ENCODE data around the gene PEDS1.
"Not testable (repeated sequence)": the region's sequence is repeated elsewhere in the genome, so short reads cannot be mapped to it uniquely, and the experiment has no call there.

PEDS1 gene

DNA sequence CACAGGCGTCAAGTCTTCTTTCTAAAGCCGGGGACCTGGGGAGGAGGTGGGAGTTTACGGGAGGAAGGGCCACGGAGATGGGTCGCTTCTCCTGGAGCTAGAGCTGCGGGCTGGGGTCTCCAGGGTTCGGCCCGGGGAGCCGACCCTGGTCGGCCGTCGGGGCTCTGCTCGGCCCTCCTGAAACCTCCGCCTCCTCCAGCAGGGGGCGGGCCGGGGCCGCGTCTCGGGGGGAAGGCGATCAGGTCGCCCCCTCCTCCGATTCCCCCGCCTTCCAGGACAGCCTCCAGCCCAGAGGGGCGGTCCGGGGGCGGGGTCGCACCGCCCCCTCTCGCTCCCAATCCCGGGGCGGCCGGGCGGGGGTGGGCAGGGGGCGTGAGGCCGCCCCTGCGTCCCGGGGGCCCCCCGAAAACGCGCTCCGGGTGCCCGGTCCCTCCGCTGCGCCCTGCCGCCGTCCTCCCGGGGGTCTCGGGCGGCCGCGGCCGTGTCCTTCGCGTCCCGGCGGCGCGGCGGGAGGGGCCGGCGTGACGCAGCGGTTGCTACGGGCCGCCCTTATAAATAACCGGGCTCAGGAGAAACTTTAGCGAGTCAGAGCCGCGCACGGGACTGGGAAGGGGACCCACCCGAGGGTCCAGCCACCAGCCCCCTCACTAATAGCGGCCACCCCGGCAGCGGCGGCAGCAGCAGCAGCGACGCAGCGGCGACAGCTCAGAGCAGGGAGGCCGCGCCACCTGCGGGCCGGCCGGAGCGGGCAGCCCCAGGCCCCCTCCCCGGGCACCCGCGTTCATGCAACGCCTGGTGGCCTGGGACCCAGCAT lies 36.9 kb upstream of the PEDS1 start, which contains the start of gene CEBPB:
Gene CEBPB (plus strand): TSS at position 580 of the 814 bp plus-strand sequence. CDS start 204 bp downstream, at position 784.
- peak; percentile 97 for DNase-seq (ENCODE audit: low spot score)

DNA sequence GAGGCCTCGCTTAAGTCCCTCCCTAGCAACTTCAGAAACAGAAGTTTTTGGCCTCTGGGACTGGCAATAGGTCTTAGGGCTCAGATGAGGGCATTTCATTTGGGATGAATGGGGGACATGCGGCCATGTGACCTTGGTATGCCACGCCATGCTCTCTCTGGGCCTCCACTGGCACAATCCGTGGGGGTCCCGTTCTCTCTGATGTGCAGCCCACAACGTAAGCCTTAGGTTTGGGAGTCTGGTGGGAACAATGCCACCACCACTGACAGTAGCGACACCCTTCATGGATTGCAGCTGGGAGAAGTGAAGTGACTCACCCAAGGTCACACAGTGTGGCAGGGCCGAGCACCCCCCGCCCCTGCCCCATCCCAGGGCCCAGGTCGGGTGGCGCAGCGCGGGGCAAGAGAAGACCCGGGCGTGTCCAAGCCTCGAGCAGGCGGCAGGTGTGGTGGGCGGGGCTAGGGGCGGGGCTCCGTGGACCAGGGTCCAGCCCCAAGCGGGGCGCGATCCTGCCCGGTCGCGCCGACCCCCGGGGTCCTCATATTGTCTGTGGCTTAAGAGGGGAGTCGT lies 36.2 kb upstream of the PEDS1 start:
- no peak for DNase-seq (ENCODE audit: low spot score)

DNA sequence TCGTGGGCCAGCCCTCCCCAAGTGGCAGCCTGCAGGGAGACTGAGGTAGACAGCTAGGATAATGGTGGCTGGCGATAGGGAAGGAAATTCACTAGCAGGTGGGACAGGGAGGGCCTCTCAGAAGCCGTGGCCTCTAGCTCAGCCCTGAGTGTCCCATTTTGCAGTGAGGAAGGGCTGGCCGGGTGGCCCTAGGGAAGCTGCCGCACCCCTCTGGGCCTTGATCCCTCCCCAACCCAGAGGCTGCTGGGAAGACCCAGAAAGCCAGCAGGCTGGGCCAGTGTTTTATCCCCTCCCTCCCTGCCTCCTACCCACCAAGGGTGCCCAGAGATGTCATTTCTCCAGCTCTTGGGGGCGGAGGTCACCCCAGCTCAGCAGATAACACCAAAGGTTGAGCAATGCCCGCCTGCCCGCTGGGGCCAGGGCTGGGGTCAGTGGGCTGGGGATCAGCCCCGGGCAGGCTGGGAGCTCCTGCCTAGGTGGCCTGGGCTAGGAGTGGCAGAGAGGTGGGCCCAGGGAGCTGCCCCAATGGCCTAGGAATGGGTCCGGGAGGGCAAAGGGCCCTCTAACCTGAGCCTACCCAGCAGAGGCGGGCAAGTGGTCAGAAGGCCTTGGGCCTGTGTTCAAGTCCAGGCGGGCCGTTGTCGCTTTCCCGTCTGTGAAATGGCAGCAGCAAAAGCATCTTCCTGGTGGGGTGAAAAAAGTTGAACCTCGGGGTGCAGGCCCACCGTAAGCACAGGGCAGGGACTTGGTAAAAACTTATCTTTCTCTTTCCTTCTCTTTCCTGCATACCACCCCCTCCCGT lies 35.6 kb upstream of the PEDS1 start:
- DNase-seq (ENCODE audit: low spot score) = no peak

DNA sequence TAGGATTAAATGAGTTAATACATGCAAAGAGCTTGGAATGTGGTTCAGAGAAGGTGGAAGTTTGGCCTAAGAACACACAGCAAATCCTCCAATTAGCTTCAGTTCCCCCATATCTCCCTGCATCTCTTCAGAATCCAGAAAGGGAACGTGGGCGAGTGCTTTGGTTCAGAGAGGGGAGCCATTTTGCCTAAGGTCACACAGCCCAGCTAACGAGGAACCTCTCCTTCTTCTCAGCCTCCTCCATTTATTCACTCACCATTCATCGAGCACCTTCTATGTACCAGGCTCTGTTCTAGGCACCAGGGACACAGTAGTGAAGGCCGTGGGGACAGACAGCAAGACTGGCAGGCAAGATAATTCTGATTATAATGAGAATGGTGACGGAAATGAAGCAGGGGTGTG lies 34.8 kb upstream of the PEDS1 start:
- DNase-seq (ENCODE audit: low spot score) = no peak

DNA sequence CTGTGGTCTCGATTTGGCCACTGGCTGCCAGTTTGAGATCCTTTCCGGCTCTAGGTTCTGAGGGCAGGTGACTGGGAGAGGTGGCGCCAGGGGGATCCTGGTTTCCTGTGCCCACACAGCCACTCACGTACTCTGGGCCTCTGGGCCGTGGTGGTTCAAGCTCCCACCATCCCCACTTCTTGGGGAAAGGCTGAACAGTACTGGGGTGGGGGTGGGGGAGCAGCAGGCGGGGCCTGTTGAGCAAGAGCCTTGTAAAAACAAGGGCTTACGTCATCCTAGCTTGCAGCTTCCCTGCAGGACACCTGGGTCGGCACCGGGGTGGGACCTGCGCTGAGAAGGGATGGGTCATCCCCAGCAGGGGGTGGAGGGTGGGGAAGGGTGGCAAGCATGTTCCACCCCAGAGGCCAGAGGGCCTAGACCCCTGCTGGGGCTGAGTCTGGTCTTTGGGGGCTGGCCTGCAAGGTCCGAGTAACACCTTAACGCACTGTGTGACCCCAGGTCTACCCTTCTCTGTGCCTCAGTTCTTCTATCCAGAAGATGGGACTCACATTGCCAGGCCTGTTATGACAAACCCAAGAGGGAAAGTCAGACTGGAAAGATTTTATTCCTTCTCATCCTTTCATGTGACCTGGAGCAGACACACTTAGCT lies 34.0 kb upstream of the PEDS1 start:
- DNase-seq (ENCODE audit: low spot score) = no peak

DNA sequence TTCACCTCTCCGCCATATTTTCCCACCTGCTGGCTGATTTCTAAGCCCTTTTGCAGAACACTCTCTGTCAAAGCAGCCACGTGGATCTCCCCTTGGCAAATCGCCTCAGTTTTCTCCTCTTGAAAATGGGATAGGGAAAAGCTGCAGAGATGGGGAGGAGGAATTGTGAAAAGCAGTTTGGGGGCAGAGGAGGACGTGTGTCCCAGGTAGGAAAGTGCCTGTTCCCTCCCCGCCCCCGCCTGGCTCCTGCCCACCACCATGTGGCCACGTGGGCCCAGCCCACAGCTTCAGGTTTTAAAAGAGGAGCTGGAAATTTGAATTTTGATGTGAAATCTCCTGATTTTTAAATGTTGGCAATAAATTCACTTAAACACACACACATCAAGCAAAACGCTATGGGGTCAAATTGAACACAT lies 33.5 kb upstream of the PEDS1 start:
- no peak for DNase-seq (ENCODE audit: low spot score)

DNA sequence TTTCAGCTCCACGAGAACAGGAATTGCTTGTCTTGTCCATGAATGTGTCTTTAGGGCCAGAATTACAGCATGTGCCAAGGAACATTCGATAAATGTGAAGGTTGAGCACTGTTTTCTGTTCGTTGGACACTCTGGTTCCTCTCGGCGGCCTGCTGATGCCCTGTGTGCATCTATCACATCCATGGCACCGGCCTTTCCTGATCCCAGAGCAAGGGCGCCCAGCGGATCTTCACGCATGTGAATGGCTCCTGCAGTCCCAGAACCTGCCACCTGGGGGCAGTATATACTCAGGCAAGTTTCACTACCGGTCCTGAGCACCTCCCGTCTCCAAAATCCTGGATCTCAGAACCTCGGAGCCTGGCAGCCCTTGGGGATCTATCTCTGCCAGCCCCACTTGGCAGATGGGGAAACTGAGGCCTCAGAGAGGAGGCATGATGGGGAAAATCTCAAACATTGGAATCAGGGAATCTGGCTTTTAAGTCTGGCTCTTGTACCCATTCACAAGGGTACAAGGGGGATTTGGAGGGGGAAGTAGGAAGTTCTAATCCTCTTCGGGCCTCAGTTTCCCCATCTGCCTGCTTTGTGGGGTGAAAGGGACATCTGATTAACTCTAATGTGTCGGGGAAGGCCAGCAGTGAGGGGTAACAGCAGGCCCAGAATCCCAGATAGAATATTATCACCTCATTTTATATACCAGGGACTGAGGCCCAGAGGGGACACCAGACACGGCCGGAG lies 32.8 kb upstream of the PEDS1 start:
- DNase-seq (ENCODE audit: low spot score) = peak; percentile 77

DNA sequence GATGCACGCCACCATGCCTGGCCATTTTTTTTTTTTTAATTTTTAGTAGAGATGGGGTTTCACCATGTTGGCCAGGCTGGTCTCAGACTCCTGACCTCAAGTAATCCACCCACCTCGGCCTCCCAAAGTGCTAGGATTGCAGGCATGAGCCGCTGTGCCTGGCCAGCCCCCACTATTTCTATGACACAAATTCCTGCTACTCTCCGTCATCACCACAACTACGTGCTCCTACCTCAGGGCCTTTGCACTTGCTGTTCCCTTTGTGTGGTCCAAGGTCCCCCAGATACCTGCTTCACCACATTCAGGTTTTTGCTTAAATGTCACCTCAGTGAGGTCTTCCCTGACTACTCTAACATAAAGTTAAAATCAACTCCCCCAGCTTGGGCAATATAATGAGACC lies 31.9 kb upstream of the PEDS1 start:
- DNase-seq (ENCODE audit: low spot score) = no peak

DNA sequence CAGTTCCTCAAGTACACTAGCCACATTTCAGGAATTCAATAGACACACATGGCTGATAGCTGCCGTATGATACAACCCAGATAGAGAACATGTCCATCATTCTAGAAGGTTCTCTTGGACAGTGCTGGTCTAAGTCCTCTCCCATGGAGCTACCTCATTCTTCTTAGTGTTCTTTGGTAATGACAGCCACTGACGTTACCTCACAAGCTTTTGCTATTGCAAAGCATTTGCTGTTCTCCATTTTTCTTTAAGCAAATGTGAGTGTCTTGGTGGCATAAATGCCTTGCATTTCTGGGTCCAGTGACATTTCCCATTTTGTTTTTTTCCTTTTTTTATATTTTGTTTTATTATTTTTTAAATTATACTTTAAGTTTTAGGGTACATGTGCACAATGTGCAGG lies 28.8 kb upstream of the PEDS1 start:
- DNase-seq (ENCODE audit: low spot score) = no peak

DNA sequence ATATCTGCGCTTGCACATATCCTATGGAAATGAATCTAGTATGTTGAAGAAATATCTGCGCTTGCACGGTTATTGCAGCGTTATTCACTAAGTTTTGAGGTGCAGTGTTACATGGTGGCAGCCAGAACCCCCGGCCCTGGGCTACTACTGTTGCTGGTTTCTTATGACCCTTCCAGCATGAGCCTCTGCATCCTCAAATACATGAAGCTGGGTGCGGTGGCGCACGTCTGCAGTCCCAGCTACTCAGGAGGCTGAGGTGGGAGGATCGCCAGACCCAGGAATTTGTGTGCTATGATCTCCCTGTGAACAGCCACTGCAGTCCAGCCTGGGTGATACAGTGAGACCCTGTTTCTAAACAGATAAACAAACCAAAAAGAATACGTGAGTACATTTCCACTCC lies 27.8 kb upstream of the PEDS1 start:
- DNase-seq (ENCODE audit: low spot score) = no peak

DNA sequence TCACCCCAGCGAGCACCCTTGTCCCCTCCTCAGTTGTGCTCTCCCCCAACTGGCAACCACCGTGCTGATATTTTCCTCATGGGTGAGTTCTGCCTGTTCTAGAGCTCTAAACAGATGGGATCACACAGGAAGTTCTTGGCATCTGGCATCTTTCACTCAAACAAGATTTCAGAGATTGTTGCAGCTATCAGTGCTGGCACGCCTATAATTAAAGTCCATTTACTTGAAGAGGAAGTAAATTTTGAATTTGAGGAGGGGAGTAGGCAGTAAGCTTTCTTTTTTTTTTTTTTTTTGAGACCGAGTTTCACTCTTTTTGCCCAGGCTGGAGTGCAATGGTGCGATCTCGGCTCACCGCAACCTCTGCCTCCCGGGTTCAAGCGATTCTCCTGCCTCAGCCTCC lies 25.1 kb upstream of the PEDS1 start:
- not testable (repeated sequence) for DNase-seq (ENCODE audit: low spot score)

DNA sequence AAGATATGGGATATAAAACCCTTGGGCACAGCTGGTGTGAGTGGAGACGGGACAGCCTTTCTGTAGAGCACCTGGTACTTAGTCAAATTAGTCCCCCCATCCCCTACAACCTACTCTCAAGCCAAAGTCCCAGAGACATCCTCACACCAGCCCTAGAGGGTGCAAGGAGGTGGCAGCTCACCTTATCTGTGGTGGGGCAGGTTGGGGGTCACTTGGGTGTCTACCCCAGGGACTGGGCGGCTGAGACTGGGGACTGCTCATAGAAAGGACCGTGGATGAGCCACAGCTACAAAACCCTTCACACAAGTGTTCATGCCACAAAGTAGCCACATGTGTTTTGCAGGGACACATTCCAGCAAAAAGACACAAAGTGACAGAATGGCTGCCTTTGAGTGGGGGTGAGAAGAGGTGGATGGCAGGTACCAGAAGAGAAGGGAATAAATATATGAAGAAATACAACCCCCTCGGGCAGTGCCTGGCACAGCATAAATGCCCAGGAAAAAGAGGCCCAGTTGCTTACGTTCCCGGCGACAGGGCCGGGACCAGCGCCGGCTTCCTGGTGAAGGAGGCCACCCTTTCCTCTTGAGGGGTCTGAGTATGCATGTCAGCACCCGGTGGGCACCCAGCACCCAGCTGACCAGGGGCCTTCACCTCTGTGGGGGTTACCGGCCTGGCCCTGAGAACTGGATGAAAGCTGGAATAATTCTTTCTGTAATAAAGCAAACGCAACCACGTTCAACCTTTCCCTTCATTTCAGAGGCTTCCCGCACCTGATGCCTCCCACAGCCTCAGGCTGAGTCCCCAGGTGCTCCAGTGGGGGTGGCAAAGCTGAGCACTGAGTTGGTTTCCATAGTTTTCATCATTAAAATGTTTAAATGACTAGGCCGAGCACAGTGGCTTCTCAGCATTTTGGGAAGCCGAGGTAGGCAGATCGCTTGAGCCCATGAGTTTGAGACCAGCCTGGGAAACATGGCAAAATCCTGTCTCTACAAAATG lies 22.7 kb upstream of the PEDS1 start:
- DNase-seq (ENCODE audit: low spot score) = no peak

DNA sequence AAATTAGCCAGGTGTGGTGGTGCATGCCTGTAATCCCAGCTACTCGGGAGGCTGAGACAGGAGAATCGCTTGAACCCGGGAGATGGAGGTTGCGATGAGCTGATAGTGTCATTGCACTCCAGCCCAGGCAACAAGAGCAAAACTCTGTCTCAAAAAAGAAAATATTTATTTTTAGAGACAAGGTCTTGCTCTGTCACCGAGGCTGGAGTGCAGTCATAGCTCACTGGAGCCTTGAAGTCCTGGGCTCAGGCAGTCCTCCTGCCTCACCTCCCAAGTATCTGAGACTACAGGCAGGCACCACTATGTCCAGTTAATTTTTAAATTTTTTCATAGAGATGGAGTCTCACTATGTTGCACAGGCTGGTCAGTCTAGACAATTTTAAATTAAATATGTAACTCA lies 20.9 kb upstream of the PEDS1 start:
- DNase-seq (ENCODE audit: low spot score) = no peak

DNA sequence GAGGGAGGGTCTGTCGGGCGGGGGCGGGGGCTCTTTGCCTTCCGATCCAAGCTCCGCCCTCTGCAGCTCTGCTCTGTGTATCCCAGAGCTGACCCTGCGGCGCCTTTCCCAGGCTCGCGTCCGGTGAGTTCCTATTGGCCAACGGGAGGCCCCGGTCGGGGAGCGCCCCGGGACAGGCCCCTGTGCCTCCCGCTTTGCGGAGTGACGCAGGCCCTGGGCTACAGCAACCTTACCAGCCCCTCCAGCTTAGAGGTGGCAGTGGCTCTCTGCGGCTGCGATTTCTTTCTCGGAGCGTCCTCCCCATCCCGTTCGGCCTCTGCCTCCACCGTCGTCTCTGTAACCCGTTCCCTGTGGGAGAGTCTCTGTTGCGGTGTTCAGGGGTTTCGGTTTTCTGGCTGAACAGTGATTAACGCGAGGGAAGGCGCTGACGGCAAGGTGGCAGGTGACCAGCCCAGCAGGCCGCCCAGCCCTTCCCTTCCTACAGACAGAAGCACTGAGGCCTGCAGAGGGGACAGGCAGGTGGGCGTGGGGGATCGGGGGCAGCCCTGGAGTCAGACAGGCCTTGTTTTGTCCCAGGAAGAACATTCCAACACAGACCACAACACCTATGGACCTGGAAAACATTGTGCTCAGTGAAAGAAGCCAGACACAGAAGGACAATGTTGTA lies 19.0 kb upstream of the PEDS1 start:
- peak; percentile 89 for DNase-seq (ENCODE audit: low spot score)

DNA sequence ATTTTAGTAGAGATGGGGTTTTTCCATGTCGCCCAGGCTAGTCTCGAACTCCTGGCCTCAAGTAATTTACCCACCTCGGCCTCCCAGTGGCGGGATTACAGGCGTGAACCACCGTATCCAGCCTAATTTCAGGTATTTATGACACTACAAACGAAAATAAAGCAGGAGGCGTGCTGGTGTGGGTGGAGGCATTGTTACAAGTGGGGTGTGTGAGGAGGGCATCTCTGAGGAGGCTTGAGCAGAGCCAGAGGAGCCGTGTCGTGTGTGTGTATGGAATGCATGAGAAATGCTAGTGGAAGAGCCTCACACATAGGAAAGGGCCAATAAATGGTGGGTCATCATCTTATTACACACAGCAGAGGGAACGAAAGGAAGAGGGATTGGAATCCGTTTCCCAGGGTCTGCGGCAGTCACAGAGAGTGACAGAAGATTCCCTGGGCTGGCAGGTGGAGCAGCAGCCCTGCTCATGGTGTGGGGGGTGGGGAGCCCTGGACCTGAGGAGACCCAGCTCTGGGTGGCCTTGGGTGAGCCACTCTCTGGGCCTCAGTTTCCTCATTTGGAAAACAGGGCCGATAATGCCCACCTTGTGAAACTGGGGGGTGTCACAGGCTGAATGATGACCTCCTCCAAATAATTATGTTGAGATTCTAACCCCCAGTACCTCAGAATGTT lies 17.2 kb upstream of the PEDS1 start:
- DNase-seq (ENCODE audit: low spot score) = no peak

DNA sequence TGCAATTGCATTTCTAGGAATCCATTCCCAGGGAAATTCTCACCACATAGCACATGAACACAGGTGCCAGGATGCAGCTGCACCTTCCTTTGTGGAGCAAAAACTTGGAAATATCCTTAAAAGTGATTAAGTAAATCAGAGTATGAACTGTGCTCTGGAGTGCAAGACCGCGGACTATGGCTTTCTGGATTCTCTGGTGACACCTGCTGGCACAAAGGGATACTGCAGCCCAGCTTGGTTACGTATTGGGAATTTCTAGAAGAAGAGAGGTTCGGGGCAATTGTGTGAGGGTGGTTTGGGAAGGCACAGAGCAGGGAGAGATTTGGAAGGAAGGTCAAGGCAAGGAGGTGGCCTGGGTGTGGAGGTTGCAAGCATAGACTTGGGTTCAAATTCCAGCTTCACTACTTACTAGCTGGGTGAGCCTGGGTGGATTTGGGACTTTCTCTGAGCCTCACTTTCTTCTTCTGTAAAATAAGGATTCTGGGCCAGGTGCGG lies 15.9 kb upstream of the PEDS1 start:
- DNase-seq (ENCODE audit: low spot score) = peak; percentile 71

DNA sequence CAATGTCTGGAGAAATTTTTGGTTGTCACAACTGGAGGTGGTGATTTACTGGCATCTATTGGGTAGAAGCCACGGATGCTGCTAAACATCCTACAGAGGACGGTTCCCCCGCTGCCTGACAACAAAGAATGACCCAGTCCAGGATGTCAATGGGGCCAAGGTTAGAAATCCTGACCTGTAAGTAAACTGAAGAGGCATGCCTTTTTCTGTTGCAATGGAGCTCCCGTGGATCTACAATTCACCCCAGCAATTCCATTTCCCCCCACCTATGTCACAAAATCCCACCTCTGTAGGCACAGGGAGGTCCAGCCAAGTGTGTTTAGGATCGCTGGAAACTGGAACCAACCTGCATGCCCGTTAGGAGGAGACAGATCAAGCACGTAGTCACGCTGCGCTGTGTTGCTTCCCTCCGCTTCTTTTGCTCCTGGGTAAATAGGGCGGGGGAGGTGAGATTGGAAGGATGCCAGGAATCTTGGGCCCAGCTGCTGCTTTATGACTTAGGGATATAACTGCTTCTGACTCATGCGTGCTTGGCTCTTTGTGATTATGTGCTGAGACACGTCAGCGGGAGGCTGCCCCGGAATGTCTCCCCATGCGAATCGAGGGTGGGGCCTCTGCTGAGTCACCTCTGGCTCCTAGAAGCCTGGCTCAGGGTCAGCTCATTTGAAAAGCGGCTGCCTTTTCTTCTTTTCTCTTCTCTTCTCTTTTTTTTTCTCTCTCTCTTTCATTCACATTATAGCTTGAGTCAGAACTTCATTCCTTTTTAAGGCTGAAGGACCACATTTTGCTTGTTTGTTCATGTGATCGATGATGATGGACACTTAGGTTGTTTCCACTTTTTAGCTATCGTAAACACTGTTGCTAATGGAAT lies 12.4 kb upstream of the PEDS1 start:
- peak; percentile 97 for DNase-seq (ENCODE audit: low spot score)
